Amygdala (tissue), 56 donors: Measurements from ENCODE around the gene FLOT2.
"Not testable (repeated sequence)": the region's sequence is repeated elsewhere in the genome, so short reads cannot be mapped to it uniquely, and the experiment has no call there.

ENCODE experiments used
- DNase-seq, 56 donors: peaks; one replicate each; lab custom pipeline; 2025; lab: John Stamatoyannopoulos, UW

The FLOT2 gene

GRCh38 chr17:28877150-28877711 is 20.3 kb downstream of the FLOT2 start:
- not testable (repeated sequence) for DNase-seq

GRCh38 chr17:28875848-28876550 is 21.5 kb downstream of the FLOT2 start:
- no peak for DNase-seq

- DNase-seq = no peak
These were observed 22.8 kb downstream of the FLOT2 start for GRCh38 chr17:28874750-28875149.

GRCh38 chr17:28873839-28874238 is 23.7 kb downstream of the FLOT2 start:
- no peak for DNase-seq

GRCh38 chr17:28871056-28871579 is 26.4 kb downstream of the FLOT2 start:
- DNase-seq = no peak

- DNase-seq = no peak
These were observed 30.3 kb downstream of the FLOT2 start for GRCh38 chr17:28867276-28867675.

GRCh38 chr17:28865946-28866752 is 31.4 kb downstream of the FLOT2 start:
- DNase-seq = no peak

- peak in 1 of 56 donors; percentile 0 for DNase-seq
These were observed 32.3 kb downstream of the FLOT2 start for GRCh38 chr17:28864991-28865849.

GRCh38 chr17:28863953-28864352 is 33.6 kb downstream of the FLOT2 start:
- no peak for DNase-seq

- DNase-seq = no peak
These were observed 35.0 kb downstream of the FLOT2 start for GRCh38 chr17:28862561-28862960.

- no peak for DNase-seq
These were observed 35.9 kb downstream of the FLOT2 start for GRCh38 chr17:28861393-28862203.

GRCh38 chr17:28860363-28860808 is 37.1 kb downstream of the FLOT2 start:
- DNase-seq = no peak

- DNase-seq = no peak
These were observed 38.7 kb downstream of the FLOT2 start for GRCh38 chr17:28858801-28859355.

- DNase-seq = no peak
These were observed 39.4 kb downstream of the FLOT2 start for GRCh38 chr17:28857905-28858800.

GRCh38 chr17:28856028-28856574 is 41.4 kb downstream of the FLOT2 start:
- no peak for DNase-seq

GRCh38 chr17:28855336-28855679 is 42.2 kb downstream of the FLOT2 start:
- no peak for DNase-seq

GRCh38 chr17:28854457-28855335 is 42.8 kb downstream of the FLOT2 start, which contains the start of gene ERAL1:
Gene ERAL1 (plus strand): TSS chr17:28855016. CDS start chr17:28855035, 19 bp downstream.
- DNase-seq = peak; percentile 35 to 92 (median 78)
